Colonic mucosa (tissue), 4 donors: Measurements from ENCODE around the gene CUTA. TPM values are rescaled to one million over a fixed set of nuclear protein-coding genes. Genes with fewer than 3 reads are reported as not detected.

Experiments used
- DNase-seq: peaks from one replicate; pipeline ENCODE4 v3.0.0-alpha.2; 2020
- H3K27ac ChIP-seq: fragments of 200-600 bp; one replicate; pipeline ENCODE4 v1.8.0; 2021
- H3K27me3 ChIP-seq: fragments of 200-600 bp; one replicate; pipeline ENCODE4 v1.8.0; 2021
- H3K36me3 ChIP-seq: fragments of 200-600 bp; one replicate; pipeline ENCODE4 v1.8.0; 2021
- H3K4me1 ChIP-seq: fragments of 200-600 bp; one replicate; pipeline ENCODE4 v1.8.0; 2021; ENCODE audit warnings: mild to moderate bottlenecking
- H3K4me3 ChIP-seq: fragments of 200-600 bp; one replicate; pipeline ENCODE4 v1.8.0; 2021
- H3K9ac ChIP-seq, 2 donors: one replicate each; pipeline ENCODE4 v1.7.0; 2013; ENCODE audit warnings: control low read depth in 2 of 2, low read depth in 2 of 2, low read length in 2 of 2
- H3K9me3 ChIP-seq: fragments of 200-600 bp; one replicate; pipeline ENCODE4 v1.8.0; 2021
- intact Hi-C: fragments of 100-400 bp; cut with DNase I; formaldehyde crosslinking; loops from one replicate; pipeline ENCODE4 v1.14.1; 2022
- total RNA-seq, 2 donors: library from RNA; stranded (reverse); fragmentation: NEBNext Ultra II Directional in 1 of 2; extraction: Animal tissue kit (Norgen Biotek cat#: 25700) in 1 of 2; gene quantifications; one replicate each; pipeline ENCODE4 v1.2.1, GENCODE V29; 2021
- TF ChIP-seq, protein P1 (sequence below): fragments of 200-600 bp; IDR thresholded peaks from one replicate; pipeline ENCODE4 v1.8.0; 2022; ENCODE audit warnings: antibody characterized with exemption, mild to moderate bottlenecking
- donor health status: healthy.
- donor health status: DM: no; HTN: no; CAD: no.
- donor health status: DM: no; HTN: no; CAD: no.

Gene CUTA
- total RNA-seq, 2 donors from 2014 or later = 145 to 172 TPM

DNA sequence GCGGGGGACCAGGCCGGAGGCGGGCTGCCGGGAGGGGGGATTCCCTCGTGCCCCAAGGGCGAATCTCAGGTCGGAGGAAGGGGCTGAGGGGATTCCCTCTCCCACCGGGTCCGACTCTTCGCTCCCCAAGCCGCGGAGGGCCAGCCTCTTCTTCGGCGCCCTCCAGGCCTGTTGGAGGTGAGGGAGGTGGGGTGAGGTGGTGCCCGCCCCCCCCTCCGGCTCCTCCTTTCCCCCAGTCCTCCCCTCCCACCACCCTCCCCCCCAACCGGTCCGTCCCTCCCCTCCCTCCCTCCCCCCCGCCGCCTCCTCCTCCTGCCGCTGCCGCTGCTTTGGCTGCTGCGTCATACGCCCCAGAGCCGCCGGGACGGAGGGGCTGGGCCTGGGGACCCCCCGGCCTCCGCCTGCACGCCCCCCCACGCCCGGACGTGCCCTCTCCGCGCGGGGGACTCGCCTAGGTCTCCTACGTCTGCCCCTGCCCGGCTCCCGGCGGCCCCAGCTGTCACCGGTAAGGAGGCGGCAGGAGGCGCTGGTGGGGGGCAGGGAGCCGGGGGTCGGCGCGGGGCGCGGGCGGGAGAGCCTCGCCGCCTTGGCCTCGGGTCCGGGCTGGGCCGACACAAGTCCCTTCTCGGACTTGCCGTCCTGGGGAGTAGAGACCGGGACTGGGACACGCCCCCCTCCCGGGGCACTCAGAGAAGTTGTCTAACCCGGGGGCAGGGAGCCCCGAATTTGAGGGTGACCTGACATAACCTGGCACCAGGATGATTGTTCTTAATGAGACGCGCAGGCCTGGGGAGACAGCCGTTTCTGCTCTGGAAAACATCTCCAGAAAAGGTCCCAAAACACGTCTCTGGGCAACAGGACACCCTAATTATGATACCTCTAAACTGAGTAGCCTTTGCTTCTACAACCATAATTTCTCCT lies 6.9 kb downstream of the CUTA start, which contains the start of gene PHF1:
Gene PHF1, plus strand, starts transcription at position 304 of the 921 bp plus-strand sequence. CDS start 1,250 bp downstream, outside the sequence.
- peak within 1 kb of the TSS; percentile 78 to 89 for H3K9ac ChIP-seq
- intact Hi-C loops = loop anchor here (10.0 kb wide), 1 partner anchor 96 kb away; the partner anchor contains the start of genes TAPBP and ZBTB22
- DNase-seq = peak; percentile 67
- H3K4me1 ChIP-seq = peaks cover under 1% of the 10 kb centered on the region
- no peaks in the 10 kb centered on the region for H3K9me3 ChIP-seq
- H3K36me3 ChIP-seq = peaks cover 4% of the 10 kb centered on the region
- TF ChIP-seq, protein P1, sequence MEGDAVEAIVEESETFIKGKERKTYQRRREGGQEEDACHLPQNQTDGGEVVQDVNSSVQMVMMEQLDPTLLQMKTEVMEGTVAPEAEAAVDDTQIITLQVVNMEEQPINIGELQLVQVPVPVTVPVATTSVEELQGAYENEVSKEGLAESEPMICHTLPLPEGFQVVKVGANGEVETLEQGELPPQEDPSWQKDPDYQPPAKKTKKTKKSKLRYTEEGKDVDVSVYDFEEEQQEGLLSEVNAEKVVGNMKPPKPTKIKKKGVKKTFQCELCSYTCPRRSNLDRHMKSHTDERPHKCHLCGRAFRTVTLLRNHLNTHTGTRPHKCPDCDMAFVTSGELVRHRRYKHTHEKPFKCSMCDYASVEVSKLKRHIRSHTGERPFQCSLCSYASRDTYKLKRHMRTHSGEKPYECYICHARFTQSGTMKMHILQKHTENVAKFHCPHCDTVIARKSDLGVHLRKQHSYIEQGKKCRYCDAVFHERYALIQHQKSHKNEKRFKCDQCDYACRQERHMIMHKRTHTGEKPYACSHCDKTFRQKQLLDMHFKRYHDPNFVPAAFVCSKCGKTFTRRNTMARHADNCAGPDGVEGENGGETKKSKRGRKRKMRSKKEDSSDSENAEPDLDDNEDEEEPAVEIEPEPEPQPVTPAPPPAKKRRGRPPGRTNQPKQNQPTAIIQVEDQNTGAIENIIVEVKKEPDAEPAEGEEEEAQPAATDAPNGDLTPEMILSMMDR = no peak
- no peaks in the 10 kb centered on the region for H3K27me3 ChIP-seq
- H3K27ac ChIP-seq = peak within 1 kb of the TSS; percentile 93
- peak within 1 kb of the TSS; percentile 88 for H3K4me3 ChIP-seq

DNA sequence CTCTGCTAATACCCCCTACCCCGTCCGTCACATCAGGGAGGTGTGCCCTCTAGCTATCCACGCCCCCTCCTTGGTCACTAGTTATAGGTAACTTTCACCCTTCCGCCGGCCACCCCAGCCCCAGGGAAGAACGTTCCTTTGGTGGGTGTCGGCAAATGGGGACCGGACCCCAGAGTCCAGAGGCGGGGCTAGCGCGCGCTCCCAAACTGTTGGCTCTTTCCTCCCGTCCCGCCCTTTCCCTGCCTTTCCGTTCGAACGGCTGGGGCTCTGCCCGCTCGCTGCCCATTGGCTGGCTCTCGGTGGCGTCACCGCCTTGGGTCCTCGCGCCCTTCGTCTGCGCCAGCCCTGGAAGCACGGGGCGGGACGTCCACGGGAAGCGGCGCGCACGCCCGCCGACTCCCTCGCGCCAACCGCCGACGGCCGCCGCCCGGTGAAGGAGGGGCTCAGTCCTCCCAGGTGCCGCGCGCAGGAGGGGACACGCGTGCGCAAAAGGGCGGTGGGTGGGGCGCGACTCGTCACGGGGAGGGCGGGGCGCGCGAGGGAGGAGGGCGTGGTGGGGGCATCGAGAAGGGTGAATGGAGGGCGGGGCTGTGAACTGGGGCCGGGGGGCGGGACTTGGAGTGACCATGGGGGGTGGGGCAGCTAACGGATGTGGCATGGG lies 7.7 kb downstream of the CUTA start:
- H3K27me3 ChIP-seq = no peaks in the 10 kb centered on the region
- peak overlapping the region; percentile 93 for H3K27ac ChIP-seq
- peak; percentile 98 for DNase-seq
- intact Hi-C loops = loop anchor here (10.0 kb wide), 1 partner anchor 95 kb away; the partner anchor contains the start of genes TAPBP and ZBTB22
- peaks cover 4% of the 10 kb centered on the region for H3K36me3 ChIP-seq
- H3K9me3 ChIP-seq = no peaks in the 10 kb centered on the region
- H3K9ac ChIP-seq = peak overlapping the region; percentile 69 to 72
- H3K4me3 ChIP-seq = peak overlapping the region; percentile 88
- TF ChIP-seq, protein P1 = no peak
- H3K4me1 ChIP-seq = no peaks in the 10 kb centered on the region

DNA sequence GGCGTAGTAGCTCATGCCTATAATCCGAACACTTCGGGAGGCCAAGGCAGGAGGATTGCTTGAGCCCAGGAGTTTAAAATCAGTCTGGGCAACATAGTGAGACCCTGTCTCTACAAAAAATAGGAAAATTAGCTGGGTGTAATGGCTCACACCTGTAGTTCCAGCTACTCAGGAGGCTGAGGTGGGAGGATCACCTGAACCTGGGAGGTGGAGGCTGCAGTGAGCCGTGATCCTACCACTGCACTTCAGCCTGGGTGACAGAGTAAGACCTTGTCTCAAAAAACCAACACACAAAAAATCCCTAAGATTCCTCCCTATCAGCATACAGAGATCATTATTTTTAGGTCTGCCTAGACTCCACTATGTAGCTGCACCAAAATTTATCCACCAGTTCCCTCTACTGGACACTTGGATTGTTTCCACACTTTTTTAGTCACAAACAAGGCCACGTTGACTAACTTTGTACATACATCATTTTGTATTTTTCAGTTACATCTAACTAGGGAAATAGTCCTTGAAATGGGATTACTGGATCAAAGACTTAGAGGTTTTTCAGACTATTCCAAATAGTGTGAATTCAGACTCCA lies 10.7 kb downstream of the CUTA start:
- Histone ChIP-seq H3K27ac (no peak overlapping the region), H3K9ac (no peak overlapping the region), H3K36me3 (no peaks in the 10 kb centered on the region), H3K27me3 (no peaks in the 10 kb centered on the region), H3K4me3 (no peak overlapping the region), H3K9me3 (no peaks in the 10 kb centered on the region), H3K4me1 (no peaks in the 10 kb centered on the region)
- DNase-seq = no peak
- intact Hi-C loops = no loop called here
- TF ChIP-seq, protein P1 = no peak

DNA sequence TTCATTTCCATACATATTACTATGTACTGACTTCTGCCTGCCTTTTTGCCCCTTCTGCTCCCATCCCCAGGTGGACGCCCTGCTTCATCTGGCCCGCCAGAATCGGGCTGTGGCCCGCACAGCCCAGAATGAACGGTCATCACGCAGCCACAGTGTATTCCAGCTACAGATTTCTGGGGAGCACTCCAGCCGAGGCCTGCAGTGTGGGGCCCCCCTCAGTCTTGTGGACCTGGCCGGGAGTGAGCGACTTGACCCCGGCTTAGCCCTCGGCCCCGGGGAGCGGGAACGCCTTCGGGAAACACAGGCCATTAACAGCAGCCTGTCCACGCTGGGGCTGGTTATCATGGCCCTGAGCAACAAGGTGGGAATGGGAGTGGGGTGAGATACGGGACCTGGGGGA lies 11.8 kb downstream of the CUTA start:
- H3K9me3 ChIP-seq = no peaks in the 10 kb centered on the region
- no peaks in the 10 kb centered on the region for H3K4me1 ChIP-seq
- H3K36me3 ChIP-seq = no peaks in the 10 kb centered on the region
- no peak overlapping the region for H3K27ac ChIP-seq
- H3K9ac ChIP-seq = peak overlapping the region in 1 of 2 donors; percentile 19
- DNase-seq = no peak
- no peaks in the 10 kb centered on the region for H3K27me3 ChIP-seq
- TF ChIP-seq, protein P1 = no peak
- intact Hi-C loops = no loop called here
- H3K4me3 ChIP-seq = no peak overlapping the region

DNA sequence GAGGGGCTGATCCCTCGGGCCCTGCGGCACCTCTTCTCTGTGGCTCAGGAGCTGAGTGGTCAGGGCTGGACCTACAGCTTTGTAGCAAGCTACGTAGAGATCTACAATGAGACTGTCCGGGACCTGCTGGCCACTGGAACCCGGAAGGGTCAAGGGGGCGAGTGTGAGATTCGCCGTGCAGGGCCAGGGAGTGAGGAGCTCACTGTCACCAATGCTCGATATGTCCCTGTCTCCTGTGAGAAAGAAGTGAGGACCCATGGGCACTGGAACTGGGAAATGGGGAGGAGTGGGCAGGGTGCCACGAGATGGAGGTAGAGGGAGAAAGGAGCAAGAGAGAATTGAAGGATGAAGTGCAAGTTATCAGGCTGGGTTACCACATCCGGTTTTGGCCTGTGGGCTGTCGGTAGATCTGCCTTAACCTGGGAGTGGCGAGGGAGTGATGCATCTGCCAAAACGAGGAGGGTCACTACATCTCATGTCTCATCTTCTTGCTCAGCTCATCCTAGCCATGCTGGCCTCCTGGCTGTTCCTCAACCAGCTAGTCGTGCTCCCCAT lies 12.4 kb downstream of the CUTA start:
- H3K36me3 ChIP-seq = no peaks in the 10 kb centered on the region
- H3K27me3 ChIP-seq = no peaks in the 10 kb centered on the region

More for the DNA sequence above, 12.4 kb downstream of the CUTA start:
- H3K9me3 ChIP-seq = no peaks in the 10 kb centered on the region
- DNase-seq = no peak
- H3K4me3 ChIP-seq = no peak overlapping the region
- H3K27ac ChIP-seq = no peak overlapping the region
- intact Hi-C loops = no loop called here
- TF ChIP-seq, protein P1 = no peak
- H3K9ac ChIP-seq = peak overlapping the region in 1 of 2 donors; percentile 19
- no peaks in the 10 kb centered on the region for H3K4me1 ChIP-seq
